Colonic mucosa (tissue), 4 donors: ENCODE measurements around the gene ITIH5. TPM values are rescaled to one million over a fixed set of nuclear protein-coding genes. Genes with fewer than 3 reads are reported as not detected.
"Not testable (repeated sequence)": the region's sequence is repeated elsewhere in the genome, so short reads cannot be mapped to it uniquely, and the experiment has no call there.

ENCODE experiments used
- DNase-seq: peaks from one replicate; pipeline ENCODE4 v3.0.0-alpha.2; 2020
- H3K27ac ChIP-seq: fragments of 200-600 bp; one replicate; pipeline ENCODE4 v1.8.0; 2021
- H3K27me3 ChIP-seq: fragments of 200-600 bp; one replicate; pipeline ENCODE4 v1.8.0; 2021
- H3K36me3 ChIP-seq: fragments of 200-600 bp; one replicate; pipeline ENCODE4 v1.8.0; 2021
- H3K4me1 ChIP-seq: fragments of 200-600 bp; one replicate; pipeline ENCODE4 v1.8.0; 2021; ENCODE audit warnings: mild to moderate bottlenecking
- H3K4me3 ChIP-seq: fragments of 200-600 bp; one replicate; pipeline ENCODE4 v1.8.0; 2021
- H3K9ac ChIP-seq, 2 donors: one replicate each; pipeline ENCODE4 v1.7.0; 2013; ENCODE audit warnings: control low read depth in 2 of 2, low read depth in 2 of 2, low read length in 2 of 2
- H3K9me3 ChIP-seq: fragments of 200-600 bp; one replicate; pipeline ENCODE4 v1.8.0; 2021
- intact Hi-C: fragments of 100-400 bp; cut with DNase I; formaldehyde crosslinking; loops from one replicate; pipeline ENCODE4 v1.14.1; 2022
- total RNA-seq, 2 donors: library from RNA; stranded (reverse); fragmentation: NEBNext Ultra II Directional in 1 of 2; extraction: Animal tissue kit (Norgen Biotek cat#: 25700) in 1 of 2; gene quantifications; one replicate each; pipeline ENCODE4 v1.2.1, GENCODE V29; 2021
- TF ChIP-seq, protein P1 (sequence below): fragments of 200-600 bp; IDR thresholded peaks from one replicate; pipeline ENCODE4 v1.8.0; 2022; ENCODE audit warnings: antibody characterized with exemption, mild to moderate bottlenecking
- donor health status: healthy.
- donor health status: DM: no; HTN: no; CAD: no.
- donor health status: DM: no; HTN: no; CAD: no.

ITIH5 gene
- total RNA-seq, 2 donors from 2014 or later = 2.2 to 15.6 TPM

DNA sequence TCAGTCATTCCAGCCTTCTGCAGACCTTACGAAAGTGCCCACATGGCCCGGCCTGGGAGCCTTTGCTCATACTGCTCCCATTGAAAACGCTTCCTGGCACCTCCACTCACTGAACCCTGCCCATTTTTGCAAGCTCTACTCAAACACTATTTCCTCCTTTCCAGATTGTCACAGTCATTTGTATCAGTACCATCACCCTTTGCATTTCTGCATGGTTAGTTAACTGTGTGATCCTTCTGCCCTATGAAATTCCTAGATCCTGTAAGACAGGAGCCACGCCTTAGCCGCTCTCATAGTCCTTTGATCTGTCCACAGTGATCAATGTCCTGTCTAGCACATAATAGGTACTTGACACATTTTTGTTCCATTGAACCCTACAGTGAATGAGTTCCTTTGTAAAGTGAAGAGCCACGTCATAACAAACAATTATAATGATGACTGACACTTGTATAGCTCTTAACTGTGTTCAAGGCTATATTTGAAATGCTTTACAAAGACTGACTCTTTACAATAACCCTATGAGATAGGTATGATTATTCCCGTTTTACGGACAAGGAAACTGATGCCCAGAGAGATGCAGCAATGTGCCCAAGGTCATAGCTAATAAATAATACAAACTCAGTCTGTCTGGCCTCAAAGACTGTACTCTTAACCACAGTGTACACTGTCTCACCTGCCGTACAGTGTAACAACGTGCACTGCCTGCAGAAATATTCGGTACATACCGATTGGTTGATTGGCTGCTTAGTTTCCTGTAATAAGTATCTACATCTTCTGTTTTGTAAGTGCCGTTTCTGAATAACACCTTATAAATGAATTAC is 19.8 kb upstream of the ITIH5 start:
- Histone ChIP-seq H3K36me3 (no peaks in the 10 kb centered on the region), H3K4me3 (no peak overlapping the region), H3K27me3 (no peaks in the 10 kb centered on the region), H3K4me1 (no peaks in the 10 kb centered on the region), H3K9me3 (no peaks in the 10 kb centered on the region), H3K27ac (no peak overlapping the region), H3K9ac (no peak overlapping the region)
- intact Hi-C loops = loop anchor here (2.0 kb wide), 1 partner anchor 162 kb away; no protein-coding TSS in a partner anchor
- TF ChIP-seq, protein P1, sequence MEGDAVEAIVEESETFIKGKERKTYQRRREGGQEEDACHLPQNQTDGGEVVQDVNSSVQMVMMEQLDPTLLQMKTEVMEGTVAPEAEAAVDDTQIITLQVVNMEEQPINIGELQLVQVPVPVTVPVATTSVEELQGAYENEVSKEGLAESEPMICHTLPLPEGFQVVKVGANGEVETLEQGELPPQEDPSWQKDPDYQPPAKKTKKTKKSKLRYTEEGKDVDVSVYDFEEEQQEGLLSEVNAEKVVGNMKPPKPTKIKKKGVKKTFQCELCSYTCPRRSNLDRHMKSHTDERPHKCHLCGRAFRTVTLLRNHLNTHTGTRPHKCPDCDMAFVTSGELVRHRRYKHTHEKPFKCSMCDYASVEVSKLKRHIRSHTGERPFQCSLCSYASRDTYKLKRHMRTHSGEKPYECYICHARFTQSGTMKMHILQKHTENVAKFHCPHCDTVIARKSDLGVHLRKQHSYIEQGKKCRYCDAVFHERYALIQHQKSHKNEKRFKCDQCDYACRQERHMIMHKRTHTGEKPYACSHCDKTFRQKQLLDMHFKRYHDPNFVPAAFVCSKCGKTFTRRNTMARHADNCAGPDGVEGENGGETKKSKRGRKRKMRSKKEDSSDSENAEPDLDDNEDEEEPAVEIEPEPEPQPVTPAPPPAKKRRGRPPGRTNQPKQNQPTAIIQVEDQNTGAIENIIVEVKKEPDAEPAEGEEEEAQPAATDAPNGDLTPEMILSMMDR = no peak
- DNase-seq = no peak

DNA sequence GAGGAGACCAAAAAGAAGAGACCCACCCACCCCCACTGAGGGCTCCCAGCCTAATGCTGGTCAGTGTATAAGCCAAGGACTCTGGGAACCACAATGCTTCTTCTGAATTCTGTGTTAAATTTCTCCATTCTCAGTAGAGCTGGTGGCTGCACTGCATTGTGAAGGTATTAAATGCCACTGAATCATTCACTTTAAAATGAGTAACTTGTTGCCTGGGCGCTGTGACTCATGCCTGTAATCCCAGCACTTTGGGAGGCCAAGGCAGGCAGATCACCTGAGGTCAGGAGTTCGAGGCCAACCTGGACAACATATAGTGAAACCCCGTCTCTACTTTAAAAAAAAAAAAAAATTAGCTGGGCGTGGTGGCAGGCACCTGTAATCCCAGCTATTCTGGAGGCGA is 13.3 kb upstream of the ITIH5 start:
- H3K9me3 ChIP-seq, DNase-seq, intact Hi-C loops, H3K4me1 ChIP-seq, H3K27ac ChIP-seq, H3K27me3 ChIP-seq, H3K4me3 ChIP-seq, H3K9ac ChIP-seq, H3K36me3 ChIP-seq: not testable (repeated sequence)

DNA sequence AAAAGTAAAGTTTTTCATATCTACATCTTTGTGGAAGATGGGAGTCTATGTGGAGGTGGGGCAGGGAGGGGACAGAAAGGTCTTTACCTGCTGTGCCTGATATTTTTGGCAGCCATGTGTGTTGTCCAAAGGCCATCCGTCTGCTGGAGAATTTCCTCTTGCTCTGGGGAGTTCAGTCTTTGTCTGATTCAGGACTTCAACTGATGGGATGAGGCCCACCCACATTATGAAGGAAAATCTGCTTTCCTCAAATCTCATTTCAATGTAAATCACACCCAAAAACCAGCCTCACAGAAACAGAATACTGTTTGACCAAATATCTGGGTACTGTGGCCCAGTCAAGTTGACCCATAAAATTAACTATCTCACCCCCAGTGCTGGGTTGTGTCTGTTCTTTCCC is 12.5 kb upstream of the ITIH5 start:
- no peak for DNase-seq
- intact Hi-C loops = no loop called here
- Histone ChIP-seq H3K36me3 (no peaks in the 10 kb centered on the region), H3K27me3 (no peaks in the 10 kb centered on the region), H3K9ac (no peak overlapping the region), H3K4me3 (no peak overlapping the region), H3K27ac (no peak overlapping the region), H3K9me3 (no peaks in the 10 kb centered on the region), H3K4me1 (no peaks in the 10 kb centered on the region)
- TF ChIP-seq, protein P1 = no peak

DNA sequence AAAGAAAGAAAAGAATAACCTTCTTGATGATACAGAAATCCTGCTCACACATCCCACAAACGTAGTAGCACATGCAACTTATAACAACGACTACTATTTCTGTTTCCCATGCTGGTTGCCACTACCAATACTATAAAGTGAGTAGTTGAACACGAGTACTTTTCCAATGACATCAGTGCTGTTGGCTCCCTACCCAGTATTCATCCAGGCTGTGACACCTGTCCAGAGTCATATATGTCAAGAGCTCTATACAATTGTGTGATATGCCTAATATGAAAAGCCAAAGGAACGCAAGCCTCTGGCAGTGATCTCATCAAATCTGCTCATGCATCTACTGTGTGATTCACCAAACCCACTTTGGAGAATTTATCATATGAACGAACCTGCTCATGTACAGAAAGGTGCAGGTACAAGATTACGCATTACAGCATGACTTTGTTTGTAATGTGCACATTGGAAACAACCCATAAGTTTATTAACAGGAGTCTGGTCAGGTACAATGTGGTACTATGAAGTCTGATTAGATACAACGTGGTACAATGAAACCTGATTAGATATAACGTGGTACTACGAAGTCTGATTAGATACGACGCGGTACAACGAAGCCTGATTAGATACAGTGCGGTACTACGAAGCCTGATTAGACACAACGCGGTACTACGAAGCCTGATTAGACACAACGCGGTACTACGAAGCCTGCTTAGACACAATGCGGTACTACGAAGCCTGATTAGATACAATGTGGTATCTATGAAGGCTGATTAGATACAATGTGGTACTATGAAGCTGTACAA is 5.8 kb upstream of the ITIH5 start:
- no peak overlapping the region for H3K4me3 ChIP-seq
- no peak for DNase-seq
- no peak overlapping the region for H3K9ac ChIP-seq
- no peaks in the 10 kb centered on the region for H3K36me3 ChIP-seq
- H3K27ac ChIP-seq = no peak overlapping the region
- TF ChIP-seq, protein P1 = no peak
- intact Hi-C loops = no loop called here
- no peaks in the 10 kb centered on the region for H3K9me3 ChIP-seq
- no peaks in the 10 kb centered on the region for H3K4me1 ChIP-seq
- no peaks in the 10 kb centered on the region for H3K27me3 ChIP-seq

DNA sequence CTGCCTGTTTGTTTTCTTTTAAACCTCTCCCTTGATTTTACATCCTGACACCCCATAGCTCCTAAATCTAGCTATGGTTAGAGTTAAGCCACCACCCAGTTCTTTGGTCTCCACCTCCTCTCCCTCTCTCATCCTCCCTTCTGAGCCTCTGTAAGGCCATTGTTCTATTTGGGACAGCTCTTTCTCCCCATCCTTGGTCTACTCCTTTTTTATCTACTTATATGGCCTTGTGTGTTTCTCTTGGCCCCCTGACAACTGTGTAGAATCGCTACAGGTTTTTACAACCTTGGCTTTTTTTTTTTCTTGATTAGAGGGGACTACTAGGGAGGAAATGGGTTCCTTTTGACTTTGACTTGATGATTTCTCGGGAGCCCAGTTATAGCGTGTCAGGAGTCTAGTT is 3.4 kb upstream of the ITIH5 start:
- Histone ChIP-seq H3K27me3 (peaks cover 11% of the 10 kb centered on the region), H3K9me3 (no peaks in the 10 kb centered on the region), H3K9ac (no peak overlapping the region), H3K27ac (no peak overlapping the region), H3K36me3 (no peaks in the 10 kb centered on the region), H3K4me3 (no peak overlapping the region), H3K4me1 (no peaks in the 10 kb centered on the region)
- no peak for DNase-seq
- intact Hi-C loops = no loop called here
- TF ChIP-seq, protein P1 = no peak
